IPS-18a (cell line): ENCODE data around the gene ACBD6.

Experiments
- H3K27ac ChIP-seq: one replicate; pipeline ENCODE4 v1.5.1; 2013; ENCODE audit warnings: low read length
- H3K27me3 ChIP-seq: one replicate; pipeline ENCODE4 v1.6.1; 2013; ENCODE audit warnings: mild to moderate bottlenecking, low read length; ENCODE audit not compliant: control insufficient read depth, insufficient read depth
- H3K36me3 ChIP-seq: one replicate; pipeline ENCODE4 v1.6.1; 2013; ENCODE audit warnings: low read depth, low read length; ENCODE audit not compliant: control insufficient read depth
- H3K4me1 ChIP-seq: one replicate; pipeline ENCODE4 v1.6.1; 2013; ENCODE audit warnings: low read depth, low read length; ENCODE audit not compliant: control insufficient read depth
- H3K4me3 ChIP-seq: one replicate; pipeline ENCODE4 v1.5.1; 2013; ENCODE audit warnings: low read length
- H3K9ac ChIP-seq: one replicate; pipeline ENCODE4 v1.6.1; 2013; ENCODE audit warnings: mild to moderate bottlenecking, low read length, moderate library complexity
- H3K9me3 ChIP-seq: one replicate; pipeline ENCODE4 v1.6.1; 2013; ENCODE audit warnings: low read depth, low read length; ENCODE audit not compliant: control insufficient read depth

ACBD6 gene

DNA sequence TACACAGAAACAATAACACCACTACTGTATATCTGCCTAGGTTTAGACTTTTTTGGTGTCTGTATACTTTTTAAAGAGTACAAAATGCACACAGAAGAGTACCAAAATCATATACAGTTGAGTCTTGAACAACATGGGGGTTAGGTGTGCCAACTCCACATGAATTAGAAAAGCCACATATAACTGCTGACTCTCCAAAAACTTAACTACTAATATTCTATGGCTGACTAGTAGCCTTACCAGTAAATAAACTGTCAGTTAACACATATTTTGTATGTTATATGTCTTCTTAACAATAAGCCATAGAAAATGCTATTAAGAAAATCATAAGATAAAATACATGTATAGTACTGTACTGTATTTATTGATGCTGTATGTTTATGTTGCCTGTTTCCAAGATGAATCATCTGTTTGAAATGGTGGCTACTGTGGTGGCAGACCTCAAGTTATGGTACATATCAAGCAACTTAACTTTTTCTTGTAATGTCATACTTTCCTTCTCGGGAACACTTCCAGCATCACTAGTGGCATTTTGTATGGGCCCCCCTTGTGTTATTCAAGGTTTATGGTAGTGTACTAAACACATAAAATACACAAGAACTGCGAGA, 201.1 kb downstream of the ACBD6 start:
- no peaks in the 10 kb centered on the region for H3K27me3 ChIP-seq
- no peaks in the 10 kb centered on the region for H3K36me3 ChIP-seq
- no peak overlapping the region for H3K9ac ChIP-seq

GRCh38 chr1:180299479-180300221, 202.7 kb downstream of the ACBD6 start:
- Histone ChIP-seq H3K4me1 (no peaks in the 10 kb centered on the region), H3K9me3 (no peaks in the 10 kb centered on the region), H3K27me3 (no peaks in the 10 kb centered on the region), H3K9ac (no peak overlapping the region), H3K4me3 (no peak overlapping the region), H3K27ac (no peak overlapping the region), H3K36me3 (no peaks in the 10 kb centered on the region)

More for the DNA sequence above, 201.1 kb downstream of the ACBD6 start:
- H3K9me3 ChIP-seq: no peaks in the 10 kb centered on the region
- no peaks in the 10 kb centered on the region for H3K4me1 ChIP-seq
- H3K4me3 ChIP-seq: no peak overlapping the region
- H3K27ac ChIP-seq: no peak overlapping the region

DNA sequence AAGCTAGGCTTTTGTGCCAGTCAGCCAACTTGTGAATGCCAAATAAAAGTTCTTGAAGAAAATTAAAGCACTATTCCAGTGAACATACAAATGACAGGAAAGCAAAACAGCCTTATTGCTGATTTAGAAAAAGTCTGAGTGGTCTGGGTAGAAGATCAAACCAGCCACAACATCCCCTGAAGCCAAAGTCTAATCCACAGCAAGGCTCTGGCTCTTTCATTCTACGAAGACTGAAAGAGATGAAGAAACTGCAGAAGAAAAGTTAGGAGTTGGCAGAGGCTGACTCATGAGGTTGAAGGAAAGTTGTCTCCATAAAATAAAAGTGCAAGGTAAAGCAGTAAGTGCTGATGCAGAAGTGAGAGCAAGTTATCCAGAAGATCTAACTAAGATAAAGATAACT, 206.4 kb downstream of the ACBD6 start:
- Histone ChIP-seq H3K27ac (no peak overlapping the region), H3K9me3 (no peaks in the 10 kb centered on the region), H3K27me3 (no peaks in the 10 kb centered on the region), H3K4me1 (no peaks in the 10 kb centered on the region), H3K9ac (no peak overlapping the region), H3K4me3 (no peak overlapping the region), H3K36me3 (no peaks in the 10 kb centered on the region)

GRCh38 chr1:180294711-180295110, 207.7 kb downstream of the ACBD6 start:
- no peak overlapping the region for H3K9ac ChIP-seq
- no peaks in the 10 kb centered on the region for H3K4me1 ChIP-seq
- no peaks in the 10 kb centered on the region for H3K9me3 ChIP-seq
- H3K27ac ChIP-seq: no peak overlapping the region
- H3K27me3 ChIP-seq: no peaks in the 10 kb centered on the region
- no peaks in the 10 kb centered on the region for H3K36me3 ChIP-seq
- no peak overlapping the region for H3K4me3 ChIP-seq

- H3K4me3 ChIP-seq: no peak overlapping the region
- H3K9me3 ChIP-seq: no peaks in the 10 kb centered on the region
- no peaks in the 10 kb centered on the region for H3K27me3 ChIP-seq
- no peaks in the 10 kb centered on the region for H3K4me1 ChIP-seq
- no peak overlapping the region for H3K27ac ChIP-seq
- H3K36me3 ChIP-seq: peaks cover 3% of the 10 kb centered on the region
- no peak overlapping the region for H3K9ac ChIP-seq
These were observed 211.4 kb downstream of the ACBD6 start for GRCh38 chr1:180291004-180291403.

DNA sequence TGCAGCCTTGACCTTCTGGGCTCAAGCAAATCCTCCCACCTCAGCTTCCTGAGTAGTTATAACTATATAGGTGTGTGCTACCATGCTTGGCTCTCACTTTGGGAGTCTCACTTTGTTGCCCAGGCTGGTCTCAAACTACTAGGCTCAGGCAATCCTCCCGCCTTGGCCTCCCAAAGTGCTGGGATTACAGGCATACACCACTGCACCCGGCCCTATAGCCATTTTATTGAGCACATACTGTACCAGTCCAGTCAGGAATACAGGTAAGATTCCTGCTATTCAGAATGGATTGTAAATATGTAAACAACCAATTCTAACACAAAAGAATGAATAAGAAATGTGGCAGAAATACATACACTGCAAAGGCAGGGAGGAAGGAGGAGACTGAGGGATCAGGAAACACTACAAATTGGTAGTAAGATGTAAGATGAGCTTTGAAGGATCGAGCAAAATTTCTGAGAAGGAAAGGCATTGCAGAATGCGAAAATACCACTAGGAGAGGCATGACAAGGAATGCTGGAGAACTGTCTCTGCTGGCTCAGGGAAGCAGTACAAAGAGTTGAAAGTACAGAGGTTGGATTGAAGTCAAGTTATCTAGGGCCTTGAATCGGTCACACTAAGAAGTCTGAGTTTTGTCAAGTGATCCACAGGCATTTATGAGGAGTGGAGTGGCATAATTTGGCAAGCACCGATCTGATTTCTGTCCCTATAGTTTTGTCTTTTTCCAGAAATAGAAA, 211.9 kb downstream of the ACBD6 start:
- no peak overlapping the region for H3K27ac ChIP-seq
- peaks cover 3% of the 10 kb centered on the region for H3K36me3 ChIP-seq

DNA sequence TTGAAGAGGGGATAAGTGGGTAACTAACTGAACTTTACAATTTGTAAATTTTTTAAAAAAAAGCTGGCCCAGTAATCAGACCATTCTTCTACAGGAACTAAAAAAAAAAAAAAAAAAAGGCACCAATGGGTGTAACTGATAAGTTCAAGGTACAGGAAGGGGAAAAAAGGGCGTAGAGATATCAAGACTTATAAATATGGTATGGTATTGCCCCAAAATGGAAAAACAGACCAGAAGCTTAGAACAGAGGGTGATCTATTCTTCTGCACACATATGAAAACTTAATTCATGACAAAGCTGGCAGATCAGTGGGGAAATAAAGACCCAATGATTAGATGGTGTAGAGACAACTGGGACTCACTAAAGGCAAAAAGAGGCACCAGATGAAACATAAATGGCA, 213.4 kb downstream of the ACBD6 start:
- Histone ChIP-seq H3K27me3 (no peaks in the 10 kb centered on the region), H3K36me3 (peaks cover 3% of the 10 kb centered on the region), H3K27ac (no peak overlapping the region), H3K4me3 (no peak overlapping the region), H3K9ac (no peak overlapping the region), H3K9me3 (no peaks in the 10 kb centered on the region), H3K4me1 (no peaks in the 10 kb centered on the region)

More for the DNA sequence above, 211.9 kb downstream of the ACBD6 start:
- H3K4me3 ChIP-seq: no peak overlapping the region
- no peaks in the 10 kb centered on the region for H3K27me3 ChIP-seq
- H3K9ac ChIP-seq: no peak overlapping the region
- no peaks in the 10 kb centered on the region for H3K4me1 ChIP-seq
- no peaks in the 10 kb centered on the region for H3K9me3 ChIP-seq

- H3K4me3 ChIP-seq: no peak overlapping the region
- H3K27me3 ChIP-seq: no peaks in the 10 kb centered on the region
- no peak overlapping the region for H3K9ac ChIP-seq
- H3K36me3 ChIP-seq: peaks cover 3% of the 10 kb centered on the region
- H3K27ac ChIP-seq: no peak overlapping the region
- no peaks in the 10 kb centered on the region for H3K4me1 ChIP-seq
- H3K9me3 ChIP-seq: no peaks in the 10 kb centered on the region
These were observed 214.2 kb downstream of the ACBD6 start for GRCh38 chr1:180287988-180288705.

GRCh38 chr1:180286417-180286816, 216.0 kb downstream of the ACBD6 start:
- no peak overlapping the region for H3K27ac ChIP-seq
- no peaks in the 10 kb centered on the region for H3K9me3 ChIP-seq
- no peaks in the 10 kb centered on the region for H3K4me1 ChIP-seq
- H3K36me3 ChIP-seq: peaks cover 3% of the 10 kb centered on the region
- H3K4me3 ChIP-seq: no peak overlapping the region
- H3K27me3 ChIP-seq: no peaks in the 10 kb centered on the region
- H3K9ac ChIP-seq: no peak overlapping the region

DNA sequence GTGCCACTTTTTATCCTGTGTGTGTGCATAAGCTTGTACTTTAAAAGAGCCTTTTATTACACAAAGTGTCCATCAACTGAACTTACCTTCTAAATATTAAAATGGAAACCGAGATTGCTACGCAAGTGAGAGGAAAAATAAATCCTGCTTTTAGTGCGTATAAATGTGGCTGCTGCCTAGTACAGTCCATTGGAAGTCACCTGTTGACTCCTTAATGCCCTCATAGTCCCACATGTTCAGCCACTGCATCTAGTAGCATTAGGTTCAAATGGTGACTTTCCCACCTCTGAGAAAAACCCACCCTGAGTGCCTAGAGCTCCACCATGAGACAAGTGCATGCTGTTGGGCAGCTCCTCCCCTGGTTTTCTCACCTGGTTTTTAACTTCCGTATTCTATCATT, 219.3 kb downstream of the ACBD6 start:
- Histone ChIP-seq H3K4me3 (no peak overlapping the region), H3K9ac (no peak overlapping the region), H3K9me3 (no peaks in the 10 kb centered on the region), H3K4me1 (peaks cover 4% of the 10 kb centered on the region), H3K27me3 (no peaks in the 10 kb centered on the region), H3K36me3 (peaks cover 3% of the 10 kb centered on the region), H3K27ac (no peak overlapping the region)

DNA sequence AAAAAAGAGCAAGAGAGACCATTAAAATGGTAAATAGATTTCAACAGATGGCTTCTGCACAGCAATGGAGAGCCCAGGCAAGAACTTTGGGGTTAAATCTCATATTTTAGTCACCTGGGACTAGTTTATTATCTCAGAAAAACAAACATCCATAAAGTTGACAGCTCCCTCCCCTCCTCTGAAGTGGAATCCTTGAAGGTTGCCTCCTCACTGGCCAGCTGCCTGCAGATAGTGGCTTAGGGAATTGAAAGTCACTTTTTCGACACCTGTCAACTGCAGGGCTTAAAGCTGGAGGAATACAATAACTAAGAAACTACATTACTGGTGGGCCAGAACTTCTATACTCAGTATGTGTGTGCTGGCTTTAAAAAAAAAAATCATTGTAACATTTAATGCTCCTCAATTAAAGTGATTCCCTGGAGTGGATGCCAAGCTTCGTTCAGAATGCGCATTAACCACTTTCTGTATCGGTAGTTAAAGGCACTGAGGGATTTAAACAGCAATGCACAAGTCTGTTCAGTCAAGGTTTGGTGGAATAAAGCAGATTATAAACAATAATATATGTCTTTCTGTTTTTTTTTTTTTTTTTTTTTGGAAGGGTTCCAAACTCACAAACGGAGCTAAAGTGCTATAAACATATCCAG, 219.9 kb downstream of the ACBD6 start:
- H3K4me1 ChIP-seq: peaks cover 10% of the 10 kb centered on the region
- no peak overlapping the region for H3K27ac ChIP-seq
- no peaks in the 10 kb centered on the region for H3K9me3 ChIP-seq
- H3K36me3 ChIP-seq: no peaks in the 10 kb centered on the region
- no peak overlapping the region for H3K9ac ChIP-seq
- no peak overlapping the region for H3K4me3 ChIP-seq
- H3K27me3 ChIP-seq: no peaks in the 10 kb centered on the region
